Measurements from ENCODE around the gene CDH26. TPM values are rescaled to one million over a fixed set of nuclear protein-coding genes. Genes with fewer than 3 reads are reported as not detected.

CDH26 gene
- total and polyA plus RNA-seq, 2 donors (not counting 3 experiments of a cell fraction or from before 2014, with no cell fraction given): 0.01 TPM; not detected in 1

DNA sequence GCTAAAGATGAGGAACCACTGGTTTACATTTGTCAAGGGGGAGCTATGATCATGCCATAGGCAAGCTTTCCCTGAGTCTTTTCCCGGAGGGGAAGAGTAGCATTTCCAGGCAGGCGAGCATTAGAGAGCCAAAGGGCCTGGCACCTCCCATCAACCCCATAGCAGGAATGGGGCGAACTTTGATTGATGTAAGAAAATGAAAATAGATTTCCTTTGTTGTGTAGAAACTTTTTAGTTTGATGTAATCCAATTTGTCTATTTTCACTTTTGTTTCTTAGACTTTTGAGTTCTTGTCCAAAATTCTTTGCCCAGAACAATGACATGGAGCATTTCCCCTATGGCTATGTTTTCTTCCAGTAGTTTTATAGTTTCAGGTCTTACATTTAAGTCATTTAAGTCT is 85.2 kb downstream of the CDH26 start:
- CTCF ChIA-PET: no interaction called here
- no peak overlapping the region for H3K4me2 ChIP-seq (ENCODE audit: insufficient read depth, low read length)
- intact Hi-C loops (cut with micrococcal nuclease): no loop called here
- H3K27me3 ChIP-seq (ENCODE audit: control insufficient read depth in 2 of 2, insufficient read depth in 2 of 2, low read length in 2 of 2): no peaks in the 10 kb centered on the region
- H3K9me1 ChIP-seq (replicated peaks; ENCODE audit: control insufficient read depth, extremely low read depth, insufficient read depth, low read length): no peaks in the 10 kb centered on the region
- H3K36me3 ChIP-seq (ENCODE audit: control insufficient read depth in 2 of 2, extremely low read depth in 1 of 2, insufficient read depth in 2 of 2, low read length in 2 of 2): no peaks in the 10 kb centered on the region
- BruUV-seq (replicated peaks): no TSS peak
- POLR2A ChIA-PET: no interaction called here
- H3K4me3 ChIP-seq (replicated peaks in 1 of 3; ENCODE audit: insufficient read depth in 1 of 3, low read depth in 1 of 3, low read length in 3 of 3): no peak overlapping the region
- TF ChIP-seq FOS (IDR thresholded peaks at IDR 0.05; ENCODE audit: borderline replicate concordance, insufficient read depth, low read length): no peak
- no peak for TF ChIP-seq POLR2A (IDR thresholded peaks at IDR 0.05; ENCODE audit: low read depth, low read length)
- TF ChIP-seq GATA2 (IDR thresholded peaks at IDR 0.05; ENCODE audit: insufficient read depth, insufficient read length, low read depth, low read length): no peak
- TF ChIP-seq, protein P1, sequence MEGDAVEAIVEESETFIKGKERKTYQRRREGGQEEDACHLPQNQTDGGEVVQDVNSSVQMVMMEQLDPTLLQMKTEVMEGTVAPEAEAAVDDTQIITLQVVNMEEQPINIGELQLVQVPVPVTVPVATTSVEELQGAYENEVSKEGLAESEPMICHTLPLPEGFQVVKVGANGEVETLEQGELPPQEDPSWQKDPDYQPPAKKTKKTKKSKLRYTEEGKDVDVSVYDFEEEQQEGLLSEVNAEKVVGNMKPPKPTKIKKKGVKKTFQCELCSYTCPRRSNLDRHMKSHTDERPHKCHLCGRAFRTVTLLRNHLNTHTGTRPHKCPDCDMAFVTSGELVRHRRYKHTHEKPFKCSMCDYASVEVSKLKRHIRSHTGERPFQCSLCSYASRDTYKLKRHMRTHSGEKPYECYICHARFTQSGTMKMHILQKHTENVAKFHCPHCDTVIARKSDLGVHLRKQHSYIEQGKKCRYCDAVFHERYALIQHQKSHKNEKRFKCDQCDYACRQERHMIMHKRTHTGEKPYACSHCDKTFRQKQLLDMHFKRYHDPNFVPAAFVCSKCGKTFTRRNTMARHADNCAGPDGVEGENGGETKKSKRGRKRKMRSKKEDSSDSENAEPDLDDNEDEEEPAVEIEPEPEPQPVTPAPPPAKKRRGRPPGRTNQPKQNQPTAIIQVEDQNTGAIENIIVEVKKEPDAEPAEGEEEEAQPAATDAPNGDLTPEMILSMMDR (IDR thresholded peaks at IDR 0.05; ENCODE audit: extremely low read depth in 1 of 2, insufficient read depth in 1 of 2, low read depth in 1 of 2, low read length in 2 of 2): no peak
- TF ChIP-seq, protein P2, sequence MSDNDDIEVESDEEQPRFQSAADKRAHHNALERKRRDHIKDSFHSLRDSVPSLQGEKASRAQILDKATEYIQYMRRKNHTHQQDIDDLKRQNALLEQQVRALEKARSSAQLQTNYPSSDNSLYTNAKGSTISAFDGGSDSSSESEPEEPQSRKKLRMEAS (IDR thresholded peaks at IDR 0.05; ENCODE audit: insufficient read depth, insufficient read length): no peak
- TF ChIP-seq POLR2AphosphoS5 (IDR thresholded peaks at IDR 0.05; ENCODE audit: insufficient read depth, low read depth, low read length): no peak
- TF ChIP-seq JUN (IDR thresholded peaks at IDR 0.05; ENCODE audit: borderline replicate concordance, insufficient read depth, insufficient read length, low read depth): no peak
- no peak for TF ChIP-seq EZH2 (IDR thresholded peaks at IDR 0.05; ENCODE audit: borderline replicate concordance, low read depth, low read length, severe bottlenecking)
- TF ChIP-seq MYC (IDR thresholded peaks at IDR 0.05; ENCODE audit: low read depth, low read length): no peak
- no peak for FAIRE-seq
- no peak overlapping the region for H3K9ac ChIP-seq (replicated peaks; ENCODE audit: extremely low read depth, insufficient read depth, low read length)
- no peaks in the 10 kb centered on the region for H3K79me2 ChIP-seq (ENCODE audit: control insufficient read depth, insufficient read depth, low read length)
- H2AFZ ChIP-seq (ENCODE audit: low read depth, low read length): no peak overlapping the region
- H3K27ac ChIP-seq (ENCODE audit: insufficient read depth, low read depth, low read length): no peak overlapping the region
- H4K20me1 ChIP-seq (replicated peaks; ENCODE audit: control insufficient read depth, extremely low read depth, insufficient read depth, low read length): no peaks in the 10 kb centered on the region
- DNase-seq (ENCODE audit: low read depth, low spot score): no peak
- H3K9me3 ChIP-seq (replicated peaks; ENCODE audit: control insufficient read depth, insufficient read depth, low read length): no peaks in the 10 kb centered on the region
- H3K4me1 ChIP-seq (ENCODE audit: control insufficient read depth, extremely low read depth, insufficient read depth, low read length): no peaks in the 10 kb centered on the region
- dilution Hi-C loops (cut with MboI; ENCODE audit: extremely low pct_ligation_motif_present, low sequenced_read_pairs): no loop called here

Measured in endothelial cell of umbilical vein (primary cell).